Measurements from ENCODE around the gene NCBP2L. TPM values are rescaled to one million over a fixed set of nuclear protein-coding genes. Genes with fewer than 3 reads are reported as not detected.

NCBP2L gene
- total RNA-seq, 2 donors from 2014 or later, result not detected

DNA sequence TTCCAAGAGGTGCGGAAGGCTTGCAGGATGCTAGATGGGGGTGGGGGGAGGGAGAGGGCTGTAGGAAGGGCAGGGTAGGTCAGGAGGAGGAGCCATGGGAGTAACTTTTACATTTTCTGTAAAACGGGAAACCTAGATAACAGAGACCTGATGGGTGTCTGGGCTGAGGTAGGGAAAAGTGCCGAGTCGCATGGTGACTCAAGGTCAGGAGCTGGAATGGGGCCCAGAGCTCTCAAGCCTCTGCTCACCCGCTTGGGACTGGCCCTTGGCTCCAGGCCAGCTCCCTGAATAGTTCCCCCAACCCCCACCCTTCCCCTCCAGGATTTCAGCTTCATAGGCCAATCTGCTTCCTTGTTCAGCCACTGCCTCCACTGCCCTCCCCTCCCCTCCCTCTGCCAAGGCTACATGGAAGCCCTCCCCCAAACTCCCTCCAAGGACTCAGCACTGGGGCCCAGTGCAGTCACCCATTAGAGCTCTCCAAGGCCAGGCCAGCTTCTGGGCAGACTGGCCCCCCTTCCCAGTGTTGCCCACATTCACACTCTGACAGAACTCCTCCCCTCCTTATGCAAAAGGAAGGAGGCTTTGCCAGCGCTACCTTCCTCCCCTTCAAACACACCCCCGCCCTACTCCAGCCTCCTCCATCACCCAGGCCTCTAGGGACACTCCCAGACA lies 45.6 kb upstream of the NCBP2L start:
- intact Hi-C loops (cut with DNase I), result no loop called here
- Histone ChIP-seq H3K36me3 (no peaks in the 10 kb centered on the region), H3K4me3 (no peak overlapping the region), H3K27ac (no peak overlapping the region), H3K9me3 (no peaks in the 10 kb centered on the region), H3K27me3 (no peaks in the 10 kb centered on the region), H3K4me1 (no peaks in the 10 kb centered on the region), H3K9ac (ENCODE audit: low read depth in 2 of 2, low read length in 2 of 2) (peak overlapping the region in 1 of 2 donors; percentile 3)
- TF ChIP-seq, protein P1, sequence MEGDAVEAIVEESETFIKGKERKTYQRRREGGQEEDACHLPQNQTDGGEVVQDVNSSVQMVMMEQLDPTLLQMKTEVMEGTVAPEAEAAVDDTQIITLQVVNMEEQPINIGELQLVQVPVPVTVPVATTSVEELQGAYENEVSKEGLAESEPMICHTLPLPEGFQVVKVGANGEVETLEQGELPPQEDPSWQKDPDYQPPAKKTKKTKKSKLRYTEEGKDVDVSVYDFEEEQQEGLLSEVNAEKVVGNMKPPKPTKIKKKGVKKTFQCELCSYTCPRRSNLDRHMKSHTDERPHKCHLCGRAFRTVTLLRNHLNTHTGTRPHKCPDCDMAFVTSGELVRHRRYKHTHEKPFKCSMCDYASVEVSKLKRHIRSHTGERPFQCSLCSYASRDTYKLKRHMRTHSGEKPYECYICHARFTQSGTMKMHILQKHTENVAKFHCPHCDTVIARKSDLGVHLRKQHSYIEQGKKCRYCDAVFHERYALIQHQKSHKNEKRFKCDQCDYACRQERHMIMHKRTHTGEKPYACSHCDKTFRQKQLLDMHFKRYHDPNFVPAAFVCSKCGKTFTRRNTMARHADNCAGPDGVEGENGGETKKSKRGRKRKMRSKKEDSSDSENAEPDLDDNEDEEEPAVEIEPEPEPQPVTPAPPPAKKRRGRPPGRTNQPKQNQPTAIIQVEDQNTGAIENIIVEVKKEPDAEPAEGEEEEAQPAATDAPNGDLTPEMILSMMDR (IDR thresholded peaks at IDR 0.05), result no peak
- DNase-seq, result peak; percentile 81

DNA sequence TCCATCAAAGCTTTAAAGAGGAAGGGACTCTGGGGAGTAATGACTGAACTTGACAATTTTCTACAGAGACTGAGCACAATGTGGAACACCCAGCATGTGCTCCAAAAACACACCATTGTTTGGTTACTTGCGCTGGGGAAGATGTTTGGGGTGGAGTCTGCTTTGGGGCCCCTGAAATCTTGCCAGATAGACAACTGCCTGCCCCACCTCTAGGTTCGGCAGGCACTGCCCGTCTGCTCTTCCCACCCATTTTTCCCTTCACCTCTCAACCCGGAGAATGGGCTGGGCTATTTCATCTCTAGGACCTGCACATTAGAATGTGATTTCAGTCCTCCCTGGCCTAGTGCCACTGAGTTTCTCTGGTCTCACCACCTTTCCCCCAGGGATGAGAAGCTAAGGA lies 43.8 kb upstream of the NCBP2L start:
- Histone ChIP-seq H3K9ac (ENCODE audit: low read depth in 2 of 2, low read length in 2 of 2) (no peak overlapping the region), H3K4me1 (no peaks in the 10 kb centered on the region), H3K27ac (no peak overlapping the region), H3K4me3 (no peak overlapping the region), H3K36me3 (no peaks in the 10 kb centered on the region), H3K9me3 (no peaks in the 10 kb centered on the region), H3K27me3 (no peaks in the 10 kb centered on the region)
- intact Hi-C loops (cut with DNase I), result no loop called here
- TF ChIP-seq, protein P1 (IDR thresholded peaks at IDR 0.05), result no peak
- no peak for DNase-seq

DNA sequence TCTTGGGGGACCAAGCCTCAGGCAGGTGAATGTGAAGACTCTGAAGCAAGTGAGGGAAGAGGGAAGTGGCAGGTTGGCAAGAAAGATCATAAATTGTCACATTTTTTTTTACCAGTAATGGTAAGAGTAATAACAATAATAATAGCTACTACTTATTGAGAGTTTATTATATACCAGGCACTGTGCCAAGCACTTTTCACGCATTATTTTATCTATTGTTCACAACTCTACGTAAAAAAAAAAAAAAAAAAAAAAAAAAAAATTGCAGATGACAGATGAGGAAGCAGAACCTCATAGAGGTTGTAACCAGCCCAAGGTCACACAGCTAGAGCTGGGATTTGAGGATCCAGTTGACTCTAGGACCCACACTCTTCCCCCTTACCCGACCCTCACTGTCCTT lies 42.9 kb upstream of the NCBP2L start:
- Histone ChIP-seq H3K9ac (ENCODE audit: low read depth in 2 of 2, low read length in 2 of 2) (no peak overlapping the region), H3K27ac (no peak overlapping the region), H3K4me3 (no peak overlapping the region), H3K36me3 (no peaks in the 10 kb centered on the region), H3K4me1 (no peaks in the 10 kb centered on the region), H3K27me3 (no peaks in the 10 kb centered on the region), H3K9me3 (no peaks in the 10 kb centered on the region)
- TF ChIP-seq, protein P1 (IDR thresholded peaks at IDR 0.05), result no peak
- intact Hi-C loops (cut with DNase I), result no loop called here
- no peak for DNase-seq

DNA sequence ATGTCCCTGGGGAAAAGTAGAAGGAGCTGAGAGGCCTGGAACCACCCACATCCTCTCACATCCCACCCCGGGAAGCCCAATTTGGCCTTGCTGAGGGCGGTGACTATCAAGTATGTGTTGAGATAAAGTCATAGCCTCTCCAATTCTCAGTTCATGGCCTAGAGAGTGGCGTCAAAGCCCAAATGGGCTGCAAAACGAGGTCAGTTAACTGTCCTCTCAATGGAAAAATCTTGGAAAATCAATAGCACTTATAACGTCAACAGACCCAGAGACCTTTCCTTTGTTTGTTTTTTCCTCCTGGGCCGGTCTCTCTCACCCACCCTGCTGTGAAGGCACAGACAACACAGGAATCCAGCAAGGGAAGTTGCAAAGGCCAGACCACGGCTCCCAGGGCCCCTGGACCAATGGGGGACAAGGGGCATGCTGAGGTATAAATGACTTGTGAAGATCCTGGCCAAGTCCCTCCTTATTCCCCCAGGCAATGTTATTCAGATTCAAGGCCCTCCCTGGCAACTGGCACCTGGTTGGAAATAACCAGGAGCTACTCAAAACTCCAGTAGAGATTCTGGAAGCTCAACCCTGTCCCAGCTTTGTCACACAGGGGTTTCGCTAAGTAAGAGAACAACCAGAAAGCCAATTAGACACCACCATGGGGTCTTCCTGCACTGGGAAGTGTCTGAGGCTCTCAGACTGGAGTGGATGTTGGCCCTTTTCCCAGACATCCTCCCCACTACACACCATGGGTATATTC lies 40.6 kb upstream of the NCBP2L start:
- no peaks in the 10 kb centered on the region for H3K27me3 ChIP-seq
- DNase-seq, result no peak
- no peaks in the 10 kb centered on the region for H3K9me3 ChIP-seq
- intact Hi-C loops (cut with DNase I), result no loop called here
- no peak overlapping the region for H3K4me3 ChIP-seq
- H3K4me1 ChIP-seq, result peaks cover 4% of the 10 kb centered on the region
- H3K27ac ChIP-seq, result no peak overlapping the region
- TF ChIP-seq, protein P1 (IDR thresholded peaks at IDR 0.05), result no peak
- H3K9ac ChIP-seq (ENCODE audit: low read depth in 2 of 2, low read length in 2 of 2), result no peak overlapping the region
- no peaks in the 10 kb centered on the region for H3K36me3 ChIP-seq

DNA sequence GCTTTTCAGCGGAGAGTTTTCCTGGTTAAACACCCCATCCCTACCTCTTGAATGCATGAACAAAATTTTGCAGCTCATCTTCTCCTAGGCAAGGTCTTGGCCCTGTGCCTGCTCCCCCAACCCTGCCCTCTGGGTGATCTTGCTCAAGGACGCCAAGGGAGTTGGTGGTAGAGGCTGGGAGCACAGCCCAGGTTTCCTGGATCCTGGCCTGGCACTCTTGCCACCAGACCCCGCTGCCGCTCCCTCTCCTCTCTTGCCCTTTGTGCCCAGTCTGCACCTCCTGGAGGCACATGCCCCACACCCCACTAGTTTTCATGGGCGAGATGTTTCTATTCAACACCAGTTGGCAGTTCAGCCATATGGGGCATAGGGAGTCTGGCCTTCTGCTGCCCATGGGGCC lies 39.3 kb upstream of the NCBP2L start:
- intact Hi-C loops (cut with DNase I), result no loop called here
- Histone ChIP-seq H3K36me3 (no peaks in the 10 kb centered on the region), H3K9me3 (no peaks in the 10 kb centered on the region), H3K27me3 (no peaks in the 10 kb centered on the region), H3K27ac (no peak overlapping the region), H3K9ac (ENCODE audit: low read depth in 2 of 2, low read length in 2 of 2) (peak overlapping the region in 1 of 2 donors; percentile 10), H3K4me1 (peaks cover 4% of the 10 kb centered on the region), H3K4me3 (no peak overlapping the region)
- DNase-seq, result no peak
- TF ChIP-seq, protein P1 (IDR thresholded peaks at IDR 0.05), result no peak

Data from colonic mucosa (tissue), 4 donors.